Islet of Langerhans (tissue), 1 donor: ENCODE results near the gene IL11RA.

Experiments used
- FAIRE-seq: peaks from one replicate; lab custom pipeline; 2011; peaks lifted over from hg19 to GRCh38; lab: Jason Lieb, UNC

The IL11RA gene

GRCh38 chr9:34651876-34652601, at the start of gene IL11RA:
Gene IL11RA (plus strand): TSS chr9:34652185. CDS start chr9:34655218, 3,033 bp downstream.
- FAIRE-seq, result no peak

- FAIRE-seq, result peak; percentile 13
Observed at GRCh38 chr9:34603610-34604231, 48.3 kb upstream of the IL11RA start.

- no peak for FAIRE-seq
Observed at GRCh38 chr9:34606190-34606589, 45.8 kb upstream of the IL11RA start.

GRCh38 chr9:34606905-34607304, 45.1 kb upstream of the IL11RA start:
- FAIRE-seq, result no peak

- FAIRE-seq, result no peak
Observed at GRCh38 chr9:34607331-34607730, 44.7 kb upstream of the IL11RA start.

- FAIRE-seq, result no peak
Observed at GRCh38 chr9:34610434-34611206, 41.4 kb upstream of the IL11RA start.

- no peak for FAIRE-seq
Observed at GRCh38 chr9:34611251-34611810, 40.7 kb upstream of the IL11RA start.

- FAIRE-seq, result no peak
Observed at GRCh38 chr9:34611811-34612787, 39.9 kb upstream of the IL11RA start, which contains the start of gene RPP25L. Gene RPP25L (minus strand): TSS chr9:34612097. CDS start chr9:34611296, 801 bp downstream.

- no peak for FAIRE-seq
Observed at GRCh38 chr9:34612788-34613390, 39.1 kb upstream of the IL11RA start.

- FAIRE-seq, result no peak
Observed at GRCh38 chr9:34615132-34615531, 36.9 kb upstream of the IL11RA start.

GRCh38 chr9:34620061-34620994, 31.7 kb upstream of the IL11RA start, which contains the start of gene DCTN3:
Gene DCTN3 (minus strand): TSS chr9:34620495. CDS start chr9:34620464, 31 bp downstream.
- FAIRE-seq, result peak; percentile 98

- no peak for FAIRE-seq
Observed at GRCh38 chr9:34623374-34624235, 28.4 kb upstream of the IL11RA start.

- FAIRE-seq, result no peak
Observed at GRCh38 chr9:34624475-34625185, 27.4 kb upstream of the IL11RA start.

GRCh38 chr9:34625186-34625486, 26.8 kb upstream of the IL11RA start:
- FAIRE-seq, result no peak

- no peak for FAIRE-seq
Observed at GRCh38 chr9:34627716-34628655, 24.0 kb upstream of the IL11RA start.

GRCh38 chr9:34628656-34629490, 23.1 kb upstream of the IL11RA start, which contains the start of gene ARID3C:
Gene ARID3C (minus strand): TSS chr9:34629066. CDS start chr9:34628014, 1,052 bp downstream.
- no peak for FAIRE-seq
